ENCODE data around the gene SVOP.
"Not testable (repeated sequence)": the region's sequence is repeated elsewhere in the genome, so short reads cannot be mapped to it uniquely, and the experiment has no call there.

Gene SVOP

GRCh38 chr12:108888031-108888430 is 132.8 kb downstream of the SVOP start:
- Mint-ChIP-seq H3K36me3 (no peaks in the 10 kb centered on the region), H3K9me3 (peaks cover 2 to 4% of the 10 kb centered on the region in 2 donors), H3K4me3 (no peak overlapping the region), H3K27ac (no peak overlapping the region), H3K4me1 (peaks cover 0 to 2% of the 10 kb centered on the region in 2 donors), H3K27me3 (no peaks in the 10 kb centered on the region)
- DNase-seq, result no peak
- ATAC-seq (replicated peaks), result no peak

- DNase-seq, result no peak
- no peaks in the 10 kb centered on the region for H3K27me3 Mint-ChIP-seq
- H3K9me3 Mint-ChIP-seq, result peaks cover 2 to 4% of the 10 kb centered on the region in 2 donors
- no peak for ATAC-seq (replicated peaks)
- H3K27ac Mint-ChIP-seq, result no peak overlapping the region
- H3K4me1 Mint-ChIP-seq, result peaks cover 0 to 2% of the 10 kb centered on the region in 2 donors
- H3K36me3 Mint-ChIP-seq, result no peaks in the 10 kb centered on the region
- H3K4me3 Mint-ChIP-seq, result no peak overlapping the region
Measured at GRCh38 chr12:108886873-108887629, 133.8 kb downstream of the SVOP start.

- H3K4me3 Mint-ChIP-seq, result no peak overlapping the region
- ATAC-seq (replicated peaks), result peak; percentile 87
- no peaks in the 10 kb centered on the region for H3K36me3 Mint-ChIP-seq
- H3K9me3 Mint-ChIP-seq, result no peaks in the 10 kb centered on the region
- peak; percentile 37 for DNase-seq
- no peak overlapping the region for H3K27ac Mint-ChIP-seq
- H3K4me1 Mint-ChIP-seq, result peaks cover 0 to 2% of the 10 kb centered on the region in 2 donors
- H3K27me3 Mint-ChIP-seq, result peaks cover 2 to 8% of the 10 kb centered on the region in 2 donors
Measured at GRCh38 chr12:108884116-108885012, 136.5 kb downstream of the SVOP start.

GRCh38 chr12:108881953-108882352 is 138.9 kb downstream of the SVOP start:
- Mint-ChIP-seq H3K27ac (no peak overlapping the region), H3K27me3 (peaks cover 4 to 11% of the 10 kb centered on the region in 2 donors), H3K9me3 (no peaks in the 10 kb centered on the region), H3K4me1 (peaks cover 0 to 2% of the 10 kb centered on the region in 2 donors), H3K36me3 (no peaks in the 10 kb centered on the region), H3K4me3 (no peak overlapping the region)
- DNase-seq (no peak), ATAC-seq (replicated peaks) (no peak)

- no peaks in the 10 kb centered on the region for H3K9me3 Mint-ChIP-seq
- ATAC-seq (replicated peaks) (no peak), DNase-seq (no peak)
- H3K27ac Mint-ChIP-seq, result no peak within 1 kb of the TSS
- peaks cover 0 to 2% of the 10 kb centered on the region in 2 donors for H3K4me1 Mint-ChIP-seq
- H3K27me3 Mint-ChIP-seq, result peaks cover 4 to 11% of the 10 kb centered on the region in 2 donors
- H3K36me3 Mint-ChIP-seq, result no peaks in the 10 kb centered on the region
- no peak within 1 kb of the TSS for H3K4me3 Mint-ChIP-seq
Measured at GRCh38 chr12:108879615-108880254, 141.1 kb downstream of the SVOP start, which contains the start of gene DAO. TSS of gene DAO (plus strand) at chr12:108880092. CDS start at chr12:108885007, 4,915 bp downstream.

DNA sequence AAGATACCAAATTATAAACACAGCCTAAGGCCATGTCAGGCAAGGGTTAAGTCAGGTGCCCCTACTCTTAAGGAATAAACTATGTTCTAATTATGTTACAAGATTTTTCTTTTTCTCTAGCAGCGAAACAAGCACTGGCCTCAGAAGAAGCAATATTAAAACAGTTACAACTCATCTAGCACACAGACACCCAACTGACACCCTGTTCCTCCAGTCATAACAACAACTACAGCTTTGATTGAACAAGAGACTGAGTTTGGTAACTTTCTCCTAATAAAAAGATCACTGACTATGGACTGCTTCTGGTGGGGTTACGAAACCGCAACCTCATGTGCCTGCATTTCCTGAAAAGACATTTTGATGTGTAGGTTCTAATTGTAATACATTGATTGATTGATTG is 144.3 kb downstream of the SVOP start:
- no peak for DNase-seq
- H3K27me3 Mint-ChIP-seq, result peaks cover 4 to 11% of the 10 kb centered on the region in 2 donors
- no peaks in the 10 kb centered on the region for H3K4me1 Mint-ChIP-seq
- H3K27ac Mint-ChIP-seq, result no peak overlapping the region
- no peaks in the 10 kb centered on the region for H3K9me3 Mint-ChIP-seq
- no peak overlapping the region for H3K4me3 Mint-ChIP-seq
- ATAC-seq (replicated peaks), result no peak
- H3K36me3 Mint-ChIP-seq, result no peaks in the 10 kb centered on the region

DNA sequence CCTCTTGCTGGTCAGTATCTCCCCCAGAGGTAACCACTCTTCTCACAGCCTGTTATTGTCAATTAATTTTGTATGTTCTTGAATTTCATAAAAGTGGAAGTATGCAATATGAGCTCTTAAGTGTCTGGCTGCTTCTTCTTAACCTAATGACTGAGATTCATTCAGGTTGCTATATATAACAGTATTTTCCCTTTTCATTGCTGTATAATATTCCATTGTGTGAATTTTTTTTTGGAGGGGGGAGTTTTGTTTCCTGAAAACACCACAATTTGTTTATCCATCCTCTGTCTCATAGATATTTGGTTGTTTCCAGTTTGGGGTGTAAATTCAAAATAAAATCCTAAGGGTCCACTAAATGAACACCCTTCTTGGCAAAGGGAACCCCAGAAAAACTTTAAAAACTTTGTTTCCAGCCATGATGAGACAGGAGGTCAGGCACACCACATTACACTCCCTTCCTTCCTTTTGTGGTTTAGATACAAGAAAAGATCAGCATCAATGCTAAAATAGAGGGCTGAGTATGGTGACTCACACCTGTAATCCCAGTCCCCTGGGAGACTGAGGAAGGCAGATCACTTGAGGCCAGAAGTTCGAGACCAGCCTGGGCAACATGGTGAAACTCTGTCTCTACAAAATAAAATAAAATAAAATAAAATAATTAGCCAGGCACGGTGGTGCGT is 145.0 kb downstream of the SVOP start:
- no peak for ATAC-seq (replicated peaks)
- DNase-seq, result no peak
- H3K27ac Mint-ChIP-seq, result no peak overlapping the region

DNA sequence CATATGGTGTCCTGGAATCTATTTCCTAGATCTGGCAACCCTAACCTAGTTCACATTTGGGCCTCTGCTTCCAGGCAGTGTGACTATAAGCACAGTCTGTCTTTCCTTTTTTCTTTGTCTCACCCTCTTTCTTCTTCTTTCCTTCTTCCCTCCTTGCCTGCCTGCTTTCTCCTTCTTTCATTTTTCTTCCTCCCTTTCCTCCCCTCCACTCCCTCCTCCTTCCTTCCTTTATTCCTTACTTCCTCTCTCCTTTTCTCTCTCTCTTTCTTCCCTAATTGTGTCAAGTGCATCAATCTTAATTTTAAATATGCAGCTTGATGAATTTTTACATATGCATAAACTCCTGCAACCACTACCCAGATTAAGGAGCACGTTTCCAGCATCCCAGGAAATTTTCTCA is 145.6 kb downstream of the SVOP start:
- H3K27me3 Mint-ChIP-seq, result peaks cover 4 to 11% of the 10 kb centered on the region in 2 donors
- no peaks in the 10 kb centered on the region for H3K36me3 Mint-ChIP-seq
- H3K9me3 Mint-ChIP-seq, result no peaks in the 10 kb centered on the region
- H3K4me1 Mint-ChIP-seq, result no peaks in the 10 kb centered on the region
- ATAC-seq (replicated peaks) (no peak), DNase-seq (no peak)
- H3K27ac Mint-ChIP-seq, result no peak overlapping the region
- H3K4me3 Mint-ChIP-seq, result no peak overlapping the region

More for the DNA sequence above, 145.0 kb downstream of the SVOP start:
- no peak overlapping the region for H3K4me3 Mint-ChIP-seq
- H3K27me3 Mint-ChIP-seq, result peaks cover 4 to 11% of the 10 kb centered on the region in 2 donors
- H3K36me3 Mint-ChIP-seq, result no peaks in the 10 kb centered on the region
- H3K9me3 Mint-ChIP-seq, result no peaks in the 10 kb centered on the region
- no peaks in the 10 kb centered on the region for H3K4me1 Mint-ChIP-seq

- no peaks in the 10 kb centered on the region for H3K36me3 Mint-ChIP-seq
- no peak overlapping the region for H3K4me3 Mint-ChIP-seq
- ATAC-seq (replicated peaks) (no peak), DNase-seq (no peak)
- no peaks in the 10 kb centered on the region for H3K4me1 Mint-ChIP-seq
- H3K9me3 Mint-ChIP-seq, result no peaks in the 10 kb centered on the region
- no peak overlapping the region for H3K27ac Mint-ChIP-seq
- H3K27me3 Mint-ChIP-seq, result peaks cover 0 to 7% of the 10 kb centered on the region in 2 donors
Measured at GRCh38 chr12:108868781-108869180, 152.1 kb downstream of the SVOP start.

- peaks cover 8 to 13% of the 10 kb centered on the region in 2 donors for H3K4me1 Mint-ChIP-seq
- not testable (repeated sequence) for DNase-seq; H3K27ac Mint-ChIP-seq; H3K9me3 Mint-ChIP-seq; H3K4me3 Mint-ChIP-seq; H3K36me3 Mint-ChIP-seq; H3K27me3 Mint-ChIP-seq; ATAC-seq (replicated peaks)
Measured at GRCh38 chr12:108866083-108866482, 154.8 kb downstream of the SVOP start.

GRCh38 chr12:108865169-108865568 is 155.7 kb downstream of the SVOP start:
- DNase-seq (no peak), ATAC-seq (replicated peaks) (no peak)
- Mint-ChIP-seq H3K4me3 (no peak overlapping the region), H3K9me3 (no peaks in the 10 kb centered on the region), H3K4me1 (peaks cover 14 to 20% of the 10 kb centered on the region in 2 donors), H3K27me3 (peaks cover 0 to 7% of the 10 kb centered on the region in 2 donors), H3K27ac (no peak overlapping the region), H3K36me3 (no peaks in the 10 kb centered on the region)

- peaks cover 0 to 6% of the 10 kb centered on the region in 2 donors for H3K27me3 Mint-ChIP-seq
- ATAC-seq (replicated peaks) (no peak), DNase-seq (no peak)
- H3K36me3 Mint-ChIP-seq, result no peaks in the 10 kb centered on the region
- no peak overlapping the region for H3K4me3 Mint-ChIP-seq
- no peaks in the 10 kb centered on the region for H3K9me3 Mint-ChIP-seq
- peaks cover 24 to 43% of the 10 kb centered on the region in 2 donors for H3K4me1 Mint-ChIP-seq
- no peak overlapping the region for H3K27ac Mint-ChIP-seq
Measured at GRCh38 chr12:108862588-108862959, 158.3 kb downstream of the SVOP start.

DNA sequence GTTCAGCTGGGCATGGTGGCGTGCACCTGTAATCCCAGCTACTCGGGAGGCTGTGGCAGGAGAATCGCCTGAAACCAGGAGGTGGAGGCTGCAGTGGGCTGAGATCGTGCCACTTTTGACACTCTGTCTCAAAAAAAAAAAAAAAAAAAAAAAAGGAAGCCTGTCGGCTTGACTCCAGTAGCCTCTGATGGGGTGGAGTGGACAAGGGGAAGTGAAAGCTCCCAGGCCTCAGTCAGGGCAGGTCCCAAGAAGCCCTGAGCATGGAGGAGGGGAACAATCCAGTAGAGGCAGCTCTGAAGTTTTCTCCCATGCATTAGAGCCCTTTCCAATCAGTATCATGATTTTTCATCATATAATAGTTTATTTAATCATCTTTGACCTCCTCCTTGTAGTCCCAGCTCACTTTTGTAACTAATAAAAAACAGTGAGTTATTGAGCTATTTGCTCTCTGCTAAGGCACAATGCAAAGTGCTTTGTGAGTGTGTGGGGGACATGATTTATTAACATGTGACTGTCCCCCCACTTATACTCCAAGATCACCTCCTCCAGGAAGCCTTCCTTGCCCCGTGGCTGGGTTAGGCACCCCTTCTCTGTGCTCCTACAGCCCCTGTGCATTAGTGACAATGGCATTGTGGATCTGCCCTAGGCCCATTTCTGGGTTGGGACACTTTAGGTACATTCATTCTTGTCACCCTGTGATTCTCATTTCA is 158.8 kb downstream of the SVOP start:
- H3K4me3 Mint-ChIP-seq, result no peak overlapping the region

More for the DNA sequence above, 158.8 kb downstream of the SVOP start:
- H3K4me1 Mint-ChIP-seq, result peaks cover 24 to 43% of the 10 kb centered on the region in 2 donors
- peak; percentile 37 to 68 for ATAC-seq (replicated peaks)
- H3K36me3 Mint-ChIP-seq, result no peaks in the 10 kb centered on the region
- H3K27ac Mint-ChIP-seq, result peak overlapping the region; percentile 31
- peaks cover 0 to 6% of the 10 kb centered on the region in 2 donors for H3K27me3 Mint-ChIP-seq
- no peaks in the 10 kb centered on the region for H3K9me3 Mint-ChIP-seq
- DNase-seq, result peak; percentile 61
